Measurements from ENCODE around the gene NAA10.

NAA10 gene

GRCh38 chrX:153913211-153913610 is 21.6 kb downstream of the NAA10 start:
- no peak overlapping the region for H3K4me2 ChIP-seq (ENCODE audit: low read length)
- H3K27me3 ChIP-seq (ENCODE audit: control insufficient read depth, insufficient read depth, low read length): no peaks in the 10 kb centered on the region
- H3K36me3 ChIP-seq (ENCODE audit: control insufficient read depth, insufficient read depth, low read length): no peaks in the 10 kb centered on the region
- no peaks in the 10 kb centered on the region for H3K79me2 ChIP-seq
- TF ChIP-seq CTCF (IDR thresholded peaks at IDR 0.05): no peak
- no peak overlapping the region for H3K27ac ChIP-seq
- no peak overlapping the region for H3K4me3 ChIP-seq (ENCODE audit: low read depth, low read length)
- H3K9me3 ChIP-seq (ENCODE audit: control insufficient read depth, low read length): no peaks in the 10 kb centered on the region
- H3K9ac ChIP-seq: no peak overlapping the region
- H2AFZ ChIP-seq: no peak overlapping the region
- no peaks in the 10 kb centered on the region for H3K4me1 ChIP-seq

GRCh38 chrX:153911798-153912197 is 23.0 kb downstream of the NAA10 start:
- no peaks in the 10 kb centered on the region for H3K4me1 ChIP-seq
- no peak overlapping the region for H3K4me3 ChIP-seq (ENCODE audit: low read depth, low read length)
- no peaks in the 10 kb centered on the region for H3K27me3 ChIP-seq (ENCODE audit: control insufficient read depth, insufficient read depth, low read length)
- H3K36me3 ChIP-seq (ENCODE audit: control insufficient read depth, insufficient read depth, low read length): no peaks in the 10 kb centered on the region
- H3K9ac ChIP-seq: no peak overlapping the region
- no peak overlapping the region for H2AFZ ChIP-seq
- no peak overlapping the region for H3K4me2 ChIP-seq (ENCODE audit: low read length)
- TF ChIP-seq CTCF (IDR thresholded peaks at IDR 0.05): no peak
- H3K79me2 ChIP-seq: no peaks in the 10 kb centered on the region
- H3K27ac ChIP-seq: no peak overlapping the region
- H3K9me3 ChIP-seq (ENCODE audit: control insufficient read depth, low read length): no peaks in the 10 kb centered on the region

- Histone ChIP-seq H3K9me3 (ENCODE audit: control insufficient read depth, low read length) (no peaks in the 10 kb centered on the region), H3K4me1 (no peaks in the 10 kb centered on the region), H3K79me2 (no peaks in the 10 kb centered on the region), H2AFZ (no peak overlapping the region), H3K27ac (no peak overlapping the region), H3K4me3 (ENCODE audit: low read depth, low read length) (no peak overlapping the region), H3K4me2 (ENCODE audit: low read length) (no peak overlapping the region), H3K36me3 (ENCODE audit: control insufficient read depth, insufficient read depth, low read length) (no peaks in the 10 kb centered on the region), H3K27me3 (ENCODE audit: control insufficient read depth, insufficient read depth, low read length) (no peaks in the 10 kb centered on the region), H3K9ac (no peak overlapping the region)
- TF ChIP-seq CTCF (IDR thresholded peaks at IDR 0.05): no peak
These were observed 24.4 kb downstream of the NAA10 start for GRCh38 chrX:153910446-153910845.

- H3K27ac ChIP-seq: no peak overlapping the region
- no peaks in the 10 kb centered on the region for H3K36me3 ChIP-seq (ENCODE audit: control insufficient read depth, insufficient read depth, low read length)
- no peaks in the 10 kb centered on the region for H3K27me3 ChIP-seq (ENCODE audit: control insufficient read depth, insufficient read depth, low read length)
These were observed 24.9 kb downstream of the NAA10 start for GRCh38 chrX:153909980-153910360.

More at GRCh38 chrX:153909980-153910360, 24.9 kb downstream of the NAA10 start:
- H3K4me3 ChIP-seq (ENCODE audit: low read depth, low read length): no peak overlapping the region
- H3K4me2 ChIP-seq (ENCODE audit: low read length): no peak overlapping the region
- TF ChIP-seq CTCF (IDR thresholded peaks at IDR 0.05): no peak
- H3K9ac ChIP-seq: no peak overlapping the region
- no peaks in the 10 kb centered on the region for H3K4me1 ChIP-seq
- no peaks in the 10 kb centered on the region for H3K9me3 ChIP-seq (ENCODE audit: control insufficient read depth, low read length)
- no peaks in the 10 kb centered on the region for H3K79me2 ChIP-seq
- H2AFZ ChIP-seq: no peak overlapping the region

All from parathyroid adenoma (tissue), 2 donors.